ENCODE data around the gene SEC16A.

DNA sequence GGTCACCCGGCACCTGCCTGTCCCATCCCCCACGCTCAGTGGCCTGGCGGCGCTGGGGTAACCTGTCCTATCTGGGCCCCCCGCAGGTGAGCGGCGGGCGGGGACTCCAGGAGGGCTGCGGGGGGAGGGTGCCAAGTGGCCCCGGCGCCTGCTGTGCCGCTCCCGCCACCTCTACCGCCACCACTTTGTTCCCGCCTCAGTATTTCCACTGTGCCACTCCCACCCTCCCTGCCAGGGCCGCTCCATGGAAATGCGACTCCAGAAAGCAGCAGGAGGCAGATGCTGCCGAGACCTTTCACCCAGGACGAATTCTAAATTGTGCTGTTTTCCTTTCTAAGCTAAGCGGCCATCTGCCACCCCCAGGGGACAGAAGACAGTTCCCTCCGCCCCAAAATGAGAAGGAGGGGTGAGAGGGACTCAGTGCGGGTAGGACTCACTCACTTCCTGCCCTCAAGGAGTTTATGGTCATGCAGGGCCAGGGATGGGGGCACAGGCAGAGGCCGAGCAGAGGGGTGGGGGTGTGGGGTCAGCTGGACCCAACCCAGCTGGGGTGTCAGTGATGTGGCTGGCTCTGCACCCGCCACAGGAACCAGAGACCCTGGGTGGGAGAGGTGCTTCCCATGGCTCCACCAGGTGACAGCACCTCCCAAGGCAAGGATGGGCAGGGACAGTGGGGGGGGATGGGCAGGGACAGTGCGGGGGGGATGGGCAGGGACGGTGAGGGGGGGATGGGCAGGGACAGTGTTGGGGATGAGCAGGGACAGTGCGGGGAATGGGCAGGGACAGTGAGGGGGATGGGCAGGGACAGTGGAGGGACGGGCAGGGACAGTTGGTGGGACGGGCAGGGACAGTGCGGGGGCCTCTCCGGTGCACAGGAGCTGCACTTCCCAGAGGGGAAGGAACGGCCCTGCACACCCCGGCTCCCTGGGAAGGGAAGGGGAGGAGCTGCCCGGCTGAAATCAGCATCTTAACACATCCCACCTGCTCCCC lies 45.2 kb upstream of the SEC16A start:
- TF ChIP-seq HDGF (IDR thresholded peaks at IDR 0.05; ENCODE audit: borderline replicate concordance) (no peak), NFRKB (IDR thresholded peaks at IDR 0.05) (no peak), SUZ12 (IDR thresholded peaks at IDR 0.05) (no peak), LEF1 (IDR thresholded peaks at IDR 0.05; ENCODE audit: borderline replicate concordance) (no peak), FOXM1 (IDR thresholded peaks at IDR 0.05; ENCODE audit: borderline replicate concordance) (no peak), ZNF384 (IDR thresholded peaks at IDR 0.05) (no peak), L3MBTL2 (conservative IDR thresholded peaks at IDR 0.05) (no peak), FOXA1 (IDR thresholded peaks at IDR 0.05) (no peak)

Data from HEK293T (cell line).